Suprapubic skin (tissue), 4 donors: Measurements from ENCODE around the gene PGBD5. TPM values are rescaled to one million over a fixed set of nuclear protein-coding genes. Genes with fewer than 3 reads are reported as not detected.

Experiments
- DNase-seq, 2 donors: peaks; one replicate each; pipeline ENCODE4 v3.0.0-alpha.2; 2019; ENCODE audit warnings: low spot score in 2 of 2
- H3K27ac ChIP-seq: fragments of 200-600 bp; sonication (generic); one replicate; pipeline ENCODE4 v1.5.1; 2019
- H3K27me3 ChIP-seq: fragments of 200-600 bp; sonication (generic); one replicate; pipeline ENCODE4 v1.5.1; 2019
- H3K36me3 ChIP-seq: fragments of 200-600 bp; sonication (generic); one replicate; pipeline ENCODE4 v1.5.1; 2019
- H3K4me1 ChIP-seq: fragments of 200-600 bp; sonication (generic); one replicate; pipeline ENCODE4 v1.5.1; 2019
- H3K4me3 ChIP-seq: fragments of 200-600 bp; sonication (generic); one replicate; pipeline ENCODE4 v1.5.1; 2019; ENCODE audit warnings: mild to moderate bottlenecking
- H3K9me3 ChIP-seq: fragments of 200-600 bp; sonication (generic); one replicate; pipeline ENCODE4 v1.5.1; 2019
- CTCF ChIP-seq, 2 donors: fragments of 200-600 bp in 1 of 2; fragments of 450-650 bp in 1 of 2; sonication (generic) in 1 of 2; IDR thresholded peaks; one replicate each; pipeline ENCODE4 v1.5.1; 2016 to 2019; ENCODE audit warnings: antibody characterized with exemption in 2 of 2, mild to moderate bottlenecking in 1 of 2, moderate library complexity in 1 of 2
- EP300 ChIP-seq: sonication (generic); formaldehyde crosslinking; IDR thresholded peaks from one replicate; pipeline ENCODE4 v1.6.1; 2017; ENCODE audit warnings: antibody characterized with exemption
- POLR2A ChIP-seq, 2 donors: fragments of 450-650 bp; IDR thresholded peaks; one replicate each; pipeline ENCODE4 v1.6.1; 2017; ENCODE audit warnings: antibody characterized with exemption in 2 of 2, mild to moderate bottlenecking in 2 of 2, moderate library complexity in 2 of 2
- POLR2AphosphoS5 ChIP-seq, 3 donors: sonication (generic); formaldehyde crosslinking; IDR thresholded peaks; one replicate each; pipeline ENCODE4 v1.6.1; 2017; ENCODE audit warnings: antibody characterized with exemption in 3 of 3
- WGBS: methylation state at CpG from one replicate; pipeline ENCODE4 v1.1.5; 2018; 5-methylcytosine and 5-hydroxymethylcytosine counted together
- total RNA-seq, 4 donors: library from RNA; depleted of rRNA; stranded (reverse); fragments of >200 nt; gene quantifications; one replicate each; pipeline ENCODE4 v1.1.0, GENCODE V29; 2016

PGBD5 gene
- total RNA-seq, 4 donors from 2014 or later, result 0.16 to 1.4 (median 0.51) TPM

- WGBS, result 75% methylated on average over 7 of the region's 14 CpGs
- no peak overlapping the region for H3K4me3 ChIP-seq
- no peaks in the 10 kb centered on the region for H3K4me1 ChIP-seq
- no peak for TF ChIP-seq EP300
- TF ChIP-seq POLR2A (IDR thresholded peaks at IDR 0.05), result no peak
- TF ChIP-seq CTCF (IDR thresholded peaks at IDR 0.05), result no peak
- TF ChIP-seq POLR2AphosphoS5 (IDR thresholded peaks at IDR 0.05), result no peak
- peaks cover 3% of the 10 kb centered on the region for H3K27me3 ChIP-seq
- no peaks in the 10 kb centered on the region for H3K9me3 ChIP-seq
- no peaks in the 10 kb centered on the region for H3K36me3 ChIP-seq
- no peak overlapping the region for H3K27ac ChIP-seq
- no peak for DNase-seq
Measured at GRCh38 chr1:230401101-230401500, 25.0 kb downstream of the PGBD5 start.

- DNase-seq, result no peak
- 60% methylated on average over 8 of the region's 8 CpGs for WGBS
Measured at GRCh38 chr1:230400007-230400344, 26.2 kb downstream of the PGBD5 start.

GRCh38 chr1:230399321-230400006 is 26.7 kb downstream of the PGBD5 start:
- no peak overlapping the region for H3K27ac ChIP-seq
- DNase-seq, result no peak
- no peaks in the 10 kb centered on the region for H3K36me3 ChIP-seq
- no peaks in the 10 kb centered on the region for H3K9me3 ChIP-seq
- no peak overlapping the region for H3K4me3 ChIP-seq
- peaks cover 3% of the 10 kb centered on the region for H3K27me3 ChIP-seq
- WGBS, result 93% methylated on average over 21 of the region's 22 CpGs
- H3K4me1 ChIP-seq, result no peaks in the 10 kb centered on the region
- TF ChIP-seq CTCF (IDR thresholded peaks at IDR 0.05), result no peak
- TF ChIP-seq POLR2A (IDR thresholded peaks at IDR 0.05), result no peak
- no peak for TF ChIP-seq POLR2AphosphoS5 (IDR thresholded peaks at IDR 0.05)
- no peak for TF ChIP-seq EP300

More at GRCh38 chr1:230400007-230400344, 26.2 kb downstream of the PGBD5 start:
- no peaks in the 10 kb centered on the region for H3K4me1 ChIP-seq
- no peak overlapping the region for H3K4me3 ChIP-seq
- H3K9me3 ChIP-seq, result no peaks in the 10 kb centered on the region
- H3K27ac ChIP-seq, result no peak overlapping the region
- TF ChIP-seq POLR2AphosphoS5 (IDR thresholded peaks at IDR 0.05), result no peak
- no peaks in the 10 kb centered on the region for H3K36me3 ChIP-seq
- H3K27me3 ChIP-seq, result peaks cover 3% of the 10 kb centered on the region

GRCh38 chr1:230398856-230399255 is 27.3 kb downstream of the PGBD5 start:
- 86% methylated on average over 7 of the region's 8 CpGs for WGBS
- TF ChIP-seq POLR2AphosphoS5 (IDR thresholded peaks at IDR 0.05), result no peak
- no peak for TF ChIP-seq CTCF (IDR thresholded peaks at IDR 0.05)
- TF ChIP-seq EP300, result no peak
- TF ChIP-seq POLR2A (IDR thresholded peaks at IDR 0.05), result no peak

GRCh38 chr1:230396966-230397365 is 29.2 kb downstream of the PGBD5 start:
- 87% methylated on average over 10 of the region's 10 CpGs for WGBS
- Histone ChIP-seq H3K4me1 (no peaks in the 10 kb centered on the region), H3K27me3 (peaks cover 3% of the 10 kb centered on the region), H3K4me3 (no peak overlapping the region), H3K9me3 (no peaks in the 10 kb centered on the region), H3K36me3 (no peaks in the 10 kb centered on the region), H3K27ac (no peak overlapping the region)
- TF ChIP-seq POLR2A (IDR thresholded peaks at IDR 0.05) (no peak), EP300 (no peak), POLR2AphosphoS5 (IDR thresholded peaks at IDR 0.05) (no peak), CTCF (IDR thresholded peaks at IDR 0.05) (no peak)
- no peak for DNase-seq

More at GRCh38 chr1:230398856-230399255, 27.3 kb downstream of the PGBD5 start:
- Histone ChIP-seq H3K27ac (no peak overlapping the region), H3K9me3 (no peaks in the 10 kb centered on the region), H3K4me1 (no peaks in the 10 kb centered on the region), H3K4me3 (no peak overlapping the region), H3K27me3 (peaks cover 3% of the 10 kb centered on the region), H3K36me3 (no peaks in the 10 kb centered on the region)
- no peak for DNase-seq

GRCh38 chr1:230395932-230396331 is 30.2 kb downstream of the PGBD5 start:
- TF ChIP-seq EP300 (no peak), POLR2A (IDR thresholded peaks at IDR 0.05) (no peak), POLR2AphosphoS5 (IDR thresholded peaks at IDR 0.05) (no peak), CTCF (IDR thresholded peaks at IDR 0.05) (no peak)
- Histone ChIP-seq H3K36me3 (no peaks in the 10 kb centered on the region), H3K4me3 (no peak overlapping the region), H3K27me3 (peaks cover 3% of the 10 kb centered on the region), H3K9me3 (no peaks in the 10 kb centered on the region), H3K4me1 (no peaks in the 10 kb centered on the region), H3K27ac (no peak overlapping the region)
- no peak for DNase-seq
- 79% methylated on average over 1 of the region's 1 CpG for whole genome bisulfite sequencing
